ENCODE data around the gene NBAS.

Gene NBAS

GRCh38 chr2:15122915-15123314 lies 438.2 kb downstream of the NBAS start:
- H3K9me3 ChIP-seq (ENCODE audit: low read depth, low read length): no peaks in the 10 kb centered on the region
- DNase-seq (ENCODE audit: low read depth, low spot score): no peak

DNA sequence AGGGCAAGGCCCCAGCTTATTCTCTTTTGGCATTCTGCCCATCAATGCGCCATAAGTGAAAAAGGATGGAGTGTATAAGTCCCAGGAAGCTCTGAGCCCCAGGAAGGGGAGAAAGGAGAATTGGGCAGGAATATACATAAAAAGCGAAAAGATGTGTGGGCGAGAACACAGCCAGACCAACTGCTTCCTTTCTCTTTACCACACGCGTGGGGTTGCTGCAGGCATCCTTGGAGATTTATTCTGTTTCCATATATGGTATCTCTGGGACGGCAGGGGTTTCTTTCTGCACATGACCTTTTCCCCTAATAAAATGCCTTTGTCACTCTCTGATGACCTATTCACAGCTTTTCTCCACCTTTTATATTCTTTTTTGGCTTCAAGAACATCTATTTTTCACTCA lies 440.5 kb downstream of the NBAS start:
- no peak for DNase-seq (ENCODE audit: low read depth, low spot score)
- TF ChIP-seq POLR2AphosphoS5 (IDR thresholded peaks at IDR 0.05; ENCODE audit: borderline replicate concordance, low read depth, low read length): no peak
- TF ChIP-seq FOXP2 (optimal IDR thresholded peaks at IDR 0.05; ENCODE audit: control extremely low read depth, extremely low read length, insufficient read depth): no peak
- no peak for TF ChIP-seq EZH2 (IDR thresholded peaks at IDR 0.05)
- H3K9me3 ChIP-seq (ENCODE audit: low read depth, low read length): no peaks in the 10 kb centered on the region
- H3K27ac ChIP-seq: no peak overlapping the region
- H3K9ac ChIP-seq (ENCODE audit: insufficient read length): no peak overlapping the region
- no peaks in the 10 kb centered on the region for H3K36me3 ChIP-seq (ENCODE audit: insufficient read depth, low read length)
- H3K4me3 ChIP-seq: no peak overlapping the region

More at GRCh38 chr2:15122915-15123314, 438.2 kb downstream of the NBAS start:
- no peak overlapping the region for H3K27ac ChIP-seq
- H3K9ac ChIP-seq (ENCODE audit: insufficient read length): no peak overlapping the region
- H3K4me3 ChIP-seq: no peak overlapping the region
- TF ChIP-seq EZH2 (IDR thresholded peaks at IDR 0.05) (no peak), POLR2AphosphoS5 (IDR thresholded peaks at IDR 0.05; ENCODE audit: borderline replicate concordance, low read depth, low read length) (no peak), FOXP2 (optimal IDR thresholded peaks at IDR 0.05; ENCODE audit: control extremely low read depth, extremely low read length, insufficient read depth) (no peak)
- H3K36me3 ChIP-seq (ENCODE audit: insufficient read depth, low read length): no peaks in the 10 kb centered on the region

- H3K9me3 ChIP-seq (ENCODE audit: low read depth, low read length): no peaks in the 10 kb centered on the region
- no peak overlapping the region for H3K27ac ChIP-seq
- DNase-seq (ENCODE audit: low read depth, low spot score): no peak
- no peak overlapping the region for H3K9ac ChIP-seq (ENCODE audit: insufficient read length)
- TF ChIP-seq FOXP2 (optimal IDR thresholded peaks at IDR 0.05; ENCODE audit: control extremely low read depth, extremely low read length, insufficient read depth): no peak
- TF ChIP-seq EZH2 (IDR thresholded peaks at IDR 0.05): no peak
- no peak for TF ChIP-seq POLR2AphosphoS5 (IDR thresholded peaks at IDR 0.05; ENCODE audit: borderline replicate concordance, low read depth, low read length)
- no peak overlapping the region for H3K4me3 ChIP-seq
- H3K36me3 ChIP-seq (ENCODE audit: insufficient read depth, low read length): no peaks in the 10 kb centered on the region
Measured at GRCh38 chr2:15119722-15120175, 441.4 kb downstream of the NBAS start.

- no peak overlapping the region for H3K4me3 ChIP-seq
- no peak for DNase-seq (ENCODE audit: low read depth, low spot score)
- no peaks in the 10 kb centered on the region; the same call in 1 of the 2 replicates for H3K9me3 ChIP-seq (ENCODE audit: low read depth, low read length)
- H3K9ac ChIP-seq (ENCODE audit: insufficient read length): no peak overlapping the region
- H3K27ac ChIP-seq: no peak overlapping the region
- H3K36me3 ChIP-seq (ENCODE audit: insufficient read depth, low read length): no peaks in the 10 kb centered on the region
- TF ChIP-seq EZH2 (IDR thresholded peaks at IDR 0.05) (no peak), FOXP2 (optimal IDR thresholded peaks at IDR 0.05; ENCODE audit: control extremely low read depth, extremely low read length, insufficient read depth) (no peak), POLR2AphosphoS5 (IDR thresholded peaks at IDR 0.05; ENCODE audit: borderline replicate concordance, low read depth, low read length) (no peak)
Measured at GRCh38 chr2:15117409-15118050, 443.6 kb downstream of the NBAS start.

Data from SK-N-MC (cell line).